Cardiac muscle cell (in vitro differentiated cells and primary cell): ENCODE measurements around the gene HHATL. TPM values are rescaled to one million over a fixed set of nuclear protein-coding genes. Genes with fewer than 3 reads are reported as not detected.
"Not testable (repeated sequence)": the region's sequence is repeated elsewhere in the genome, so short reads cannot be mapped to it uniquely, and the experiment has no call there.

Experiments used
- DNase-seq, 2 donors: peaks; one replicate each; pipeline versions ENCODE4 v3.0.0 to v3.0.0-alpha.2; 2010 to 2017; ENCODE audit warnings: low read depth in 1 of 2, low spot score in 1 of 2
- H3K27ac ChIP-seq: fragments of 200-600 bp; sonication (generic); 2 replicates; pipeline ENCODE4 v1.5.1; 2016
- H3K27me3 ChIP-seq: fragments of 200-600 bp; sonication (generic); 2 replicates; pipeline ENCODE4 v1.6.0; 2016; ENCODE audit warnings: control low read depth
- H3K36me3 ChIP-seq: fragments of 200-600 bp; sonication (generic); 2 replicates; pipeline ENCODE4 v1.5.1; 2016; ENCODE audit warnings: control low read depth
- H3K4me1 ChIP-seq: fragments of 200-600 bp; sonication (generic); 2 replicates; pipeline ENCODE4 v1.8.1; 2017; ENCODE audit warnings: low read depth, mild to moderate bottlenecking, mixed run types
- H3K4me3 ChIP-seq: fragments of 200-600 bp; sonication (generic); 2 replicates; pipeline ENCODE4 v1.5.1; 2016; ENCODE audit warnings: mild to moderate bottlenecking
- H3K9me3 ChIP-seq: fragments of 200-600 bp; sonication (generic); 2 replicates; pipeline ENCODE4 v1.5.1; 2017; ENCODE audit warnings: low read depth, mild to moderate bottlenecking, control low read depth
- polyA plus RNA-seq: library from polyadenylated mRNA; unstranded; fragments of >200 nt; fragmentation: Nextera tagmentation; extraction: Ambion mirVana; gene quantifications from 2 replicates; pipeline ENCODE4 v1.2.1, GENCODE V29; 2016
- total RNA-seq: library from RNA; depleted of rRNA; stranded (reverse); fragments of >200 nt; gene quantifications from 2 replicates; pipeline ENCODE4 v1.2.3, GENCODE V29; 2016
- TF ChIP-seq, protein P1 (sequence below): IDR thresholded peaks from 2 replicates; pipeline ENCODE4 v1.5.1; 2012; ENCODE audit warnings: low read depth, mild to moderate bottlenecking, low read length

The HHATL gene
- total and polyA plus RNA-seq, 2 experiments from 2014 or later, result 7.8 to 8.1 TPM

DNA sequence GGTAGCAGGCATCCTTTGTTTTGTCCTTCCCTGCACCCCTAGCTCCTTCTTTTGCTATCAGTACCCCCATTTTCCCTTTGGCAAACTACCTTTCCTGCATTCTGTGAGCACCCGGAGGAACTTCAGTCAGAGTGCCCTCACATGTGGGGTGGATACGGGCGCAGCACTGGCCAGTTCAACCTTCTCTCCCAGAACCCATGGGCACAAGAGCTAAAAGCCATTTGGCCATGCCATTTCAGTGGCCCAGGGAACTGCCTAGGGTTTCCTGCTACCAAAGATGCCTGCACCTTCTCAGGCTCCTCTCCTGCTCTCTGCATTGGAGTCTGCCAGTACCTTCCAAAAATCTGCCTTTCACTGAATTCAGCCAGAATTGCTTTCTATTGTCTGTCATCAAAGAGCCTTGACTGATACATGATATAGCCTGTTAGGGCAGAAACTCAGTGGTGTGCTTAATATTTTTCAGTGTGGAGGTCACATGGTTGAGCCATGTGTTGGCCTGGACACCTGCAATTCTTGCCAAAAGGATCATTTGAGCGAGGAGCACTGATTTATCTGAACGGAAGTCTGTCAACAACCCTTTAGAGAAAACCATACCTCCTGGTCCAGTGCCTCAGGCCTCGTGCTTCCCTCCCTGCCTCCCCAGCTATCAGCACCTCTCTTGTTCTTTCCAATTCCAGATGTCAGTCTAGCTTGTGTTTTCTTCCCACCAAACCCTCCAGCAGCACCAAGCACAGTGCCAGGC lies 27.0 kb upstream of the HHATL start:
- DNase-seq, result no peak
- no peaks in the 10 kb centered on the region for H3K27me3 ChIP-seq
- TF ChIP-seq, protein P1, sequence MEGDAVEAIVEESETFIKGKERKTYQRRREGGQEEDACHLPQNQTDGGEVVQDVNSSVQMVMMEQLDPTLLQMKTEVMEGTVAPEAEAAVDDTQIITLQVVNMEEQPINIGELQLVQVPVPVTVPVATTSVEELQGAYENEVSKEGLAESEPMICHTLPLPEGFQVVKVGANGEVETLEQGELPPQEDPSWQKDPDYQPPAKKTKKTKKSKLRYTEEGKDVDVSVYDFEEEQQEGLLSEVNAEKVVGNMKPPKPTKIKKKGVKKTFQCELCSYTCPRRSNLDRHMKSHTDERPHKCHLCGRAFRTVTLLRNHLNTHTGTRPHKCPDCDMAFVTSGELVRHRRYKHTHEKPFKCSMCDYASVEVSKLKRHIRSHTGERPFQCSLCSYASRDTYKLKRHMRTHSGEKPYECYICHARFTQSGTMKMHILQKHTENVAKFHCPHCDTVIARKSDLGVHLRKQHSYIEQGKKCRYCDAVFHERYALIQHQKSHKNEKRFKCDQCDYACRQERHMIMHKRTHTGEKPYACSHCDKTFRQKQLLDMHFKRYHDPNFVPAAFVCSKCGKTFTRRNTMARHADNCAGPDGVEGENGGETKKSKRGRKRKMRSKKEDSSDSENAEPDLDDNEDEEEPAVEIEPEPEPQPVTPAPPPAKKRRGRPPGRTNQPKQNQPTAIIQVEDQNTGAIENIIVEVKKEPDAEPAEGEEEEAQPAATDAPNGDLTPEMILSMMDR, result no peak
- peaks cover 6% of the 10 kb centered on the region for H3K4me1 ChIP-seq
- H3K4me3 ChIP-seq, result no peak overlapping the region
- no peaks in the 10 kb centered on the region for H3K36me3 ChIP-seq
- H3K9me3 ChIP-seq, result no peaks in the 10 kb centered on the region
- no peak overlapping the region for H3K27ac ChIP-seq

DNA sequence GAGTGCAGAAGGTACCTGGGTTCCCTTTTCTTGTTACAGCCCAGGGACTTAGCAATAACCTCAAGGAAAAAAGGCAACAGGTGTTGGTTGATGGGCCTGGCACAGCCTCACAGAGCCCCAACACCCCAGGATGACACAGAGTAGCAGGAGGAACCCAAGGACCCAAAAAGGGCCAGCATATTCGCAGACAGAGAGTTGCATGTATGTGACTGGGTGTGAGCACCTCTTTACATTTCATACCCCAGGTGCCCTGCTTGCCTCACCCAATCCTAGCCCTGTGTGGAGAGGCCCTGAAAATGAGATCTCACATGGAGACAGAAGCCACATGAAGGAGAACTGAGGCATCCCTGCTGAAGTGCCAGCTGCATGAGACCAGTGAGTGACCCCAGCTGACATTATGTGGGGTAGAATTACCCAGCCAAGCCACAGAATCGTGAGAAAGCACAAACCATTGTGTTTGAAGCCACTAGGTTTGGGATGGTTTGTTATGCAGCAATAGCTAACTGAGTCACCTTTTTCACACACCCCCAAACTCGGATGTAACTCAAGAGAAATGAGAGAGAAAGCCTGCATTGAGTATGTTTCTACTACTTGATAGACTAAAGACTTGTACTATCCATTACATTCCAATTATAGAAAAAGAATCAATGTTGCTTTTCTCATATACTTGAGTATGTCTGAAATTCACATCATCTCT lies 26.2 kb upstream of the HHATL start:
- Histone ChIP-seq H3K36me3 (no peaks in the 10 kb centered on the region), H3K27me3 (no peaks in the 10 kb centered on the region), H3K27ac (no peak overlapping the region), H3K9me3 (no peaks in the 10 kb centered on the region), H3K4me1 (peaks cover 6% of the 10 kb centered on the region), H3K4me3 (no peak overlapping the region)
- TF ChIP-seq, protein P1, result no peak
- DNase-seq, result no peak

GRCh38 chr3:42728056-42728455 lies 25.5 kb upstream of the HHATL start:
- Histone ChIP-seq H3K4me1 (peaks cover 2% of the 10 kb centered on the region), H3K27ac (no peak overlapping the region), H3K36me3 (no peaks in the 10 kb centered on the region), H3K9me3 (no peaks in the 10 kb centered on the region), H3K27me3 (no peaks in the 10 kb centered on the region), H3K4me3 (no peak overlapping the region)
- no peak for DNase-seq
- TF ChIP-seq, protein P1, result no peak

- Histone ChIP-seq H3K36me3 (no peaks in the 10 kb centered on the region), H3K27ac (no peak overlapping the region), H3K27me3 (no peaks in the 10 kb centered on the region), H3K4me1 (no peaks in the 10 kb centered on the region), H3K9me3 (no peaks in the 10 kb centered on the region), H3K4me3 (no peak overlapping the region)
- DNase-seq, result no peak
- TF ChIP-seq, protein P1, result no peak
Measured at GRCh38 chr3:42725454-42725853, 22.9 kb upstream of the HHATL start.

GRCh38 chr3:42723219-42723618 lies 20.6 kb upstream of the HHATL start:
- peaks cover 9% of the 10 kb centered on the region for H3K4me1 ChIP-seq
- TF ChIP-seq, protein P1, result no peak
- no peaks in the 10 kb centered on the region for H3K36me3 ChIP-seq
- no peak overlapping the region for H3K27ac ChIP-seq
- no peak overlapping the region for H3K4me3 ChIP-seq
- H3K27me3 ChIP-seq, result no peaks in the 10 kb centered on the region
- H3K9me3 ChIP-seq, result no peaks in the 10 kb centered on the region
- no peak for DNase-seq

DNA sequence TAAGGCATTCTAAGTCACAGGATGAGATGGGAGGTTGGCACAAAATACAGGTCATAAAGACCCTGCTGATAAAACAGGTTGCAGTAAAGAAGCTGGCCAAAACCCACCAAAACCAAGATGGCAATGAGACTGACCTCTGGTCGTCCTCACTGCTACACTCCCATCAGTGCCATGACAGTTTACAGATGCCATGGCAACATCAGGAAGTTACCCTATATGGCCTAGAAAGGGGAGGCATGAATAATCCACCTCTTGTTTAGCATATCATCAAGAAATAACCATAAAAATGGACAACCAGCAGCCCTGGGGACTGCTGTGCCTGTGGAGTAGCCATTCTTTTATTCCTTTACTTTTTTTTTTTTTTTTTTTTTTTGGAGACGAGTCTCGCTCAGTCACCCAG lies 19.8 kb upstream of the HHATL start:
- not testable (repeated sequence) for H3K36me3 ChIP-seq, H3K27ac ChIP-seq, H3K27me3 ChIP-seq, DNase-seq, H3K4me3 ChIP-seq, H3K9me3 ChIP-seq, H3K4me1 ChIP-seq
